ENCODE results near the gene ATG2B.

ATG2B gene

DNA sequence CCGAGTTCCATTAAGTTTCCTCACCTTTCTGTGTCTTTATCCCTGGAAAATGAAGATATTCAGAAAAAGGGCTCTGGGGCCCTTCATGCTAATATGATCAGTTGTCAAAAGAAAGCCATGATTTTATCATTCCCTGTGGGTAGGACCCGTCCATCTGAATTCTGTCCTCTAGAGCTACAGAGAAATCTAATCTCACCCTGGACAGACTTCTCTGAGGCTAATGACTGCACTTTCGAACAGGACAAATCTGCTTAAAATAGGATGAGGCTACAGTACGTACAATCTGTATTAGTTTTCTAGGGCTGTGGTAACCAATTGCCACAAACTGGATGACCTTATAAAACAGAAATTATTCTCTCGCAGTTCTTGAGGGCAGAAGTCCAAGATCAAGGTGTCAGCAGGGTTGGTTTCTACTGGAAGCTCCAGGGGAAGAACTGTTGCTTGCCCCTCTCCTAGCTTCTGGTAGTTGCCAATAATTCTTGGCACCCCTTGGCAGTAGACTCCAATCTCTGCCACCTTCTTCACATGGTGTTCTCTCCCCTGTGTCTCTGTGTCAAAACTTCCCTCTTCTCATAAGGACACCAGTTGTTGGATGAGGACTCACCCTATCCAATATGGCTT, 30.0 kb upstream of the ATG2B start:
- H2AFZ ChIP-seq (ENCODE audit: low read depth, low read length): peak overlapping the region; percentile 57; the same call in 1 of the 2 replicates
- no peak overlapping the region for H3K27ac ChIP-seq (ENCODE audit: low read length)
- H3K36me3 ChIP-seq (replicated peaks; ENCODE audit: low read depth, low read length): no peaks in the 10 kb centered on the region
- peaks cover 8% of the 10 kb centered on the region; the same call in 1 of the 2 replicates for H3K4me1 ChIP-seq (ENCODE audit: low read length)
- TF ChIP-seq CTCF (IDR thresholded peaks at IDR 0.05; ENCODE audit: low read depth, low read length) (no peak), EZH2phosphoT487 (IDR thresholded peaks at IDR 0.05; ENCODE audit: low read depth) (no peak)
- H3K4me3 ChIP-seq (ENCODE audit: low read length): peak overlapping the region; percentile 88
- no peaks in the 10 kb centered on the region for H4K20me1 ChIP-seq (ENCODE audit: insufficient read depth, low read length)
- peak overlapping the region; percentile 60 for H3K9ac ChIP-seq (ENCODE audit: low read length)
- no peaks in the 10 kb centered on the region for H3K79me2 ChIP-seq (ENCODE audit: low read length)
- H3K9me3 ChIP-seq (ENCODE audit: insufficient read depth, low read length): no peaks in the 10 kb centered on the region
- no peaks in the 10 kb centered on the region for H3K27me3 ChIP-seq (ENCODE audit: low read depth, low read length)
- H3K4me2 ChIP-seq (ENCODE audit: low read length): peak overlapping the region; percentile 82

DNA sequence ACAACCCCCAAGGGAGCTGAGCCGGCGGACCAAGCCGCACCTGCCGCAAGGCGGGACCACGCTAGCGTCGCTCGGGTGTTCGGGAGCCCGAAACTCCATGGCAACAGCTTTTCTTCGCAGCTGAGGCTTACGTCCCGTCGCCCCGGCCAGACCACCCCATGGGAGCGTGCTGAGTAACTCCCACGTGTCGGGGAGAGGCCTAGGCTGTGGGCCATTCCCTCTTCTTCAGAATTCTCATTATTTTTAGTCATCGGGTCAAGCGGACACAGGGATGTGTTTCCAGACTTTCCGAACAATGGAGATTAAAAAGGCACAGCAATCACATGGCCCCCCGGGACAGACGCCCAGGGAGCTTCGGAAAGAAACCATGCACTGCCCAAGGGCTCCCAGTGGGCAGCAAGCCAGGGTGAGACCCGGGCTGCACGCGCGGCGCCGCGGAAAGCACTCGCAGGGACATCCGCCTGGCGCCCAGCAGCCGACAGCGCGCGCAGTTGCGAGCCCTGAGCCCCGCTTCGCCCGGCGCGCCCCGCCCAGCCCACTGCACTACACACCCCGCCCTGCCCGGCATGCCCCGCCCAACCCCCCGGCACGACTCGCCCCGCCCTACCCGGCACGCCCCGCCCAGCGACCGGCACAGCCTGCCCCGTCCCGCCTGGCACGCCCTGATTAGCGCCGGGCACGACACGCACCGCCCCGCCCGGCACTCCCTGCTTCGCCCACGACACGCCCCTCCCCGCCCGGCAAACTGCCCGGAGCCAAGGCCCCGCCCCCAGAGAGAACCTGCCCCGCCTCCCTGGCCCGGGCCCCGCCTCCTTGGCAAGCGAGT, 28.4 kb upstream of the ATG2B start:
- Histone ChIP-seq H3K36me3 (replicated peaks; ENCODE audit: low read depth, low read length) (no peaks in the 10 kb centered on the region), H2AFZ (ENCODE audit: low read depth, low read length) (peak overlapping the region; percentile 85; the same call in 1 of the 2 replicates), H4K20me1 (ENCODE audit: insufficient read depth, low read length) (no peaks in the 10 kb centered on the region), H3K9ac (ENCODE audit: low read length) (peak overlapping the region; percentile 91), H3K9me3 (ENCODE audit: insufficient read depth, low read length) (no peaks in the 10 kb centered on the region), H3K27me3 (ENCODE audit: low read depth, low read length) (no peaks in the 10 kb centered on the region), H3K4me1 (ENCODE audit: low read length) (peaks cover 8% of the 10 kb centered on the region; the same call in 1 of the 2 replicates), H3K4me3 (ENCODE audit: low read length) (peak overlapping the region; percentile 93), H3K27ac (ENCODE audit: low read length) (peak overlapping the region; percentile 37), H3K79me2 (ENCODE audit: low read length) (no peaks in the 10 kb centered on the region), H3K4me2 (ENCODE audit: low read length) (peak overlapping the region; percentile 92)
- TF ChIP-seq CTCF (IDR thresholded peaks at IDR 0.05; ENCODE audit: low read depth, low read length) (no peak), EZH2phosphoT487 (IDR thresholded peaks at IDR 0.05; ENCODE audit: low read depth) (no peak)

GRCh38 chr14:96390965-96391292, 27.8 kb upstream of the ATG2B start:
- 0 out of 2 replicates have a peak overlapping the region, but pooled peaks have one; percentile 37 for H3K27ac ChIP-seq (ENCODE audit: low read length)
- H3K9me3 ChIP-seq (ENCODE audit: insufficient read depth, low read length): no peaks in the 10 kb centered on the region
- H3K27me3 ChIP-seq (ENCODE audit: low read depth, low read length): no peaks in the 10 kb centered on the region
- H3K36me3 ChIP-seq (replicated peaks; ENCODE audit: low read depth, low read length): no peaks in the 10 kb centered on the region
- H3K79me2 ChIP-seq (ENCODE audit: low read length): no peaks in the 10 kb centered on the region
- peak overlapping the region; percentile 85; the same call in 1 of the 2 replicates for H2AFZ ChIP-seq (ENCODE audit: low read depth, low read length)
- H3K9ac ChIP-seq (ENCODE audit: low read length): peak overlapping the region; percentile 91
- H3K4me3 ChIP-seq (ENCODE audit: low read length): peak overlapping the region; percentile 93
- no peak for TF ChIP-seq EZH2phosphoT487 (IDR thresholded peaks at IDR 0.05; ENCODE audit: low read depth)
- H3K4me1 ChIP-seq (ENCODE audit: low read length): peaks cover 8% of the 10 kb centered on the region; the same call in 1 of the 2 replicates
- no peaks in the 10 kb centered on the region for H4K20me1 ChIP-seq (ENCODE audit: insufficient read depth, low read length)
- H3K4me2 ChIP-seq (ENCODE audit: low read length): peak overlapping the region; percentile 92

DNA sequence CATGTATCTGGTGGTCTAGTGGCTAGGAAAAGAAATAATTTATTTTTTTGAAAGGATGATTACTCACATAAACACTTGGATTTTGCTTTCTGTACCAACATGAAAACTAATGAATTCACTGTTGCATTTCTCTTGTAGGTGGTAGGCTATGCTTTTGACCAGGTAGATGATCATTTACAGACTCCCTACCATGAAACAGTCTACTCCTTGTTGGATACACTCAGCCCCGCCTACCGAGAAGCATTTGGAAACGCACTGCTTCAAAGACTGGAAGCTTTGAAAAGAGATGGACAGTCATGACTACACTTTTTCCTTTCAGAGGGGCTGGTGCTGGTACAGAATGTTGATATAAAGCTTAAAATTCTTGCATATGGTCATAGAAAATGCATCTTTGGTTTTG, 22.2 kb upstream of the ATG2B start:
- H4K20me1 ChIP-seq (ENCODE audit: insufficient read depth, low read length): no peaks in the 10 kb centered on the region
- H3K36me3 ChIP-seq (replicated peaks; ENCODE audit: low read depth, low read length): no peaks in the 10 kb centered on the region
- H3K9me3 ChIP-seq (ENCODE audit: insufficient read depth, low read length): no peaks in the 10 kb centered on the region
- H3K4me3 ChIP-seq (ENCODE audit: low read length): no peak overlapping the region
- peaks cover 14% of the 10 kb centered on the region for H3K4me1 ChIP-seq (ENCODE audit: low read length)
- H3K79me2 ChIP-seq (ENCODE audit: low read length): no peaks in the 10 kb centered on the region
- H3K27ac ChIP-seq (ENCODE audit: low read length): no peak overlapping the region
- no peak overlapping the region for H3K4me2 ChIP-seq (ENCODE audit: low read length)
- H3K27me3 ChIP-seq (ENCODE audit: low read depth, low read length): no peaks in the 10 kb centered on the region
- H3K9ac ChIP-seq (ENCODE audit: low read length): no peak overlapping the region
- no peak for TF ChIP-seq CTCF (IDR thresholded peaks at IDR 0.05; ENCODE audit: low read depth, low read length)
- no peak overlapping the region for H2AFZ ChIP-seq (ENCODE audit: low read depth, low read length)
